ENCODE data around the gene BEX5.
"Not testable (repeated sequence)": the region's sequence is repeated elsewhere in the genome, so short reads cannot be mapped to it uniquely, and the experiment has no call there.

BEX5 gene

DNA sequence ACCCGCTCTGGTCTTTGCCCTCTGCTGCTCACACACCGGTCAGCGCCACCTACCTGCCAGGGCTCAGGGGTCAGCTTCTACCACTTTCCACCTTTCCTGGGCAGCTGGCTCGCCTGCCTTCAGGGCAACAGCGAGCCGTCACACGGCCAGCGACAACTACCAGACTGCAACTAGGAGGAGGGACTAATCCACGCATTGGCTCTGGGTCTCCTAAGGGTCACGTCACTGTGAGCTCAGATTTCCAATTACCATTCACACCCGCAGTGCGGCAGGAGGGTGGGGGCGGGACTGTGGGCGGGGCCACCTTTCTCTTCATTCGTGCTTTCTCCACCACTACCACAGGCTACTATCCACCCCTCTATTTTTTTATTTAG, at the start of gene BEX5:
BEX5 (minus strand) TSS at position 172 of the 374 bp plus-strand sequence. CDS start 1,712 bp downstream, outside the sequence.
- DNase-seq (peak; percentile 37 to 63), ATAC-seq (peak; percentile 97)
- Mint-ChIP-seq H3K9me3 (no peaks in the 10 kb centered on the region), H3K27me3 (peaks cover 7% of the 10 kb centered on the region), H3K27ac (peak within 1 kb of the TSS; percentile 97 to 98), H3K4me3 (peak within 1 kb of the TSS; percentile 99 to 100), H3K4me1 (peaks cover 18% of the 10 kb centered on the region)

DNA sequence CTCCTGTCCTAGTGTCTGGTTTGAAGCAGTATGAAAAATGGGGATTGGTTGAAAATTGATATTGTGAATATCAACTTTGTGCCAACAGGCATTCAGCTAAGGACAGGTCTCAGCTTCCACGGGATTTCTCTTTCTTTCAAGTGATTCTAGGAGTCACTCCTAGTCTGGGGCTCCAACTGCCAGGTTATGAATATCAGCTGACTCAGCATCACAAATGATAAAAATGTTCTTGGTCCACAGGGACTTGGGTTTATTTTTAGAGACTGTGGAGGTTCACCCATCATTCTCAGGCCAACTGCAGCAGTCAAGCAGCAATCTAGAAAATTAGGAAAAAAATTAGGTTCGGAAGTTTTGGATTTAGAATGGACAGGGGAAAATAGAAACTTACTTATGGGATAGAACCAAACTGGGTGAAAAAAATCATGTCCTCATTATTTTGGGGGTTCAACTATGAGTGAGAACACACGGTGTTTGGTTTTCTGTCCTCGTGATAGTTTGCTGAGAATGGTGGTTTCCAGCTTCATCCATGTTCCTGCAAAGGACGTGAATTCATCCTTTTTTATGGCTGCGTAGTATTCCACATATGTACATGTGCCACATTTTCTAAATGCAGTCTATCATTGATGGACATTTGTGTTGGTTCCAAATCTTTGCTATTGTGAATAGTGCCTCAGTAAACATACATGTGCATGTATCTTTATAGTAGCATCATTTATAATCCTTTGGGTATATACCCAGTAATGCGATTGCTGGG, 30.4 kb upstream of the BEX5 start:
- Mint-ChIP-seq H3K4me1 (no peaks in the 10 kb centered on the region), H3K4me3 (no peak overlapping the region), H3K27me3 (no peaks in the 10 kb centered on the region), H3K9me3 (no peaks in the 10 kb centered on the region), H3K27ac (no peak overlapping the region)
- DNase-seq = no peak
- no peak for ATAC-seq

DNA sequence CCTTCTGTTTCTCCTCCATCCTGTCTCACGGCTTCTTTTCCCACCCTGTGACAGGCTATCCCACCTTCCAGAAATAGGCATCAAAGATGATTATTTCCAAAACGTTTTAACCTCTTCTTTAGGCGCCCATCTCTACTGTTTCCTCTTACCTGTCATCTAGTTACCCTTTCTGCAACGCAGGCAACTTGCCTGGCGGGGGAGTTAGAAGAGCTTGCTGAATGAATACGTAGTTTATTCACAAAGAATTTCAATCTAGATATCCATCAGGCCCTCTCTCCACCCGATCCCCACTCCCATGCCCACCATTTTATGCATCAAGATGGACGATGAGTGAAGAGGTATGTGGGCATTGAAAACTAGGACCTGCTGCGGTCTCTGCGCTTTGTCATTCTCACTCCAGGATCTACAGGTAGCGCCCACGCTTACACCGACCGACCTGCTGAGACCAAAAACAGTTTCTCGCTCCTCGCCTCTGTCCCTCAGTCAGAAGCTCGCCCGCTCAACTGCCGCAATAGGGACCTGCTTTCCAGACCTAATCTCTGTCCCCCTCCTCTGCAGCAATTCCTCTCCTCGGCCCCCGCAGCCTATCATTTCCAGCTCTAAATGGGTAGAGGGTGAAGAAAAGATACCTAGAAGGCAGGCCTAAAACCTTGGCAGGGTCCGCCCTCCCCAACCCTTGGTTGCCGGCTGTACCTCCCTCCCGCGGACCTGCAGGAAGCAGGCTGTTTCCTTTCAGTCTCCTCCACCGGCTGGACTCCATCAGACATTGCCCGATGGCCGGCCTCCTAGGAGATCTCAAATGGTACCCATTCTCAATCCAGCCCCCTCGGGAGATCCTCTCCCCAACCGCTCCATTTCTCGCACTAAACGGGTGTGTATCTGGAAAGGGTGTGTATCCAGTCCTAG, 624 bp downstream of the BEX5 start:
- peak; percentile 64 for ATAC-seq
- H3K27ac Mint-ChIP-seq = peak overlapping the region; percentile 97 to 98
- DNase-seq = peak; percentile 17 to 27
- H3K4me3 Mint-ChIP-seq = peak overlapping the region; percentile 99 to 100
- peaks cover 18% of the 10 kb centered on the region for H3K4me1 Mint-ChIP-seq
- H3K27me3 Mint-ChIP-seq = peaks cover 4% of the 10 kb centered on the region
- H3K9me3 Mint-ChIP-seq = no peaks in the 10 kb centered on the region

DNA sequence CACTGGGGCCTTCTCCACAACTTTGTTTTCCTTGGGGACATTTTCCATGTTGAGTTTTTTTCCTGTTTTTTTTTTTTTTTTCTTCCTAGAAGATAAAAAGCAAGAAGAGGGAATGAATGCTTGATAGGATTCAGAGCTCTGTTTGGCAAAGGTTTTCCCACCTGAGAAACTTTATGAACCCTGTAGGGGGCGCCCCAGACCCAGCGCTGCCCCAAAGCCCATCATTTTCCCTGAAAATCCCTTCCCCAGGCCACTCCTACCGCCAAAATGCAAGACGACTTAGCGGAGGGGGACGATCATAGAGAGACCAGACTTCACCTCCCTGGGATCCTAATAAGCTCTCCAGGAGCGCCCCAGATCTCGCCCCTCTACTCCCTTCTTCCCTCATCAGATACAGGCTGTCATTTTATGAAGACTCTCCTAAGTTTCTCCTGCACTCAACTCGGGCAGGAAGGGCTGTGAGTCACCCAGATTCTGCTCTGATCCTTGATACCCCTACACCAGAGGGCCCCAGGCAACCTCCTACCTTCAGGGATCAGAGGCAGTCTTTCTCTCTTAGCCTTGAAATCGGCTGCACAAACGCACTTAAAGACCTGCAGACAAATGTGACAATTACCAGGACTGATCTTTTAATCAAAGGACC, 1.4 kb downstream of the BEX5 start:
- peak; percentile 2 to 7 for DNase-seq

DNA sequence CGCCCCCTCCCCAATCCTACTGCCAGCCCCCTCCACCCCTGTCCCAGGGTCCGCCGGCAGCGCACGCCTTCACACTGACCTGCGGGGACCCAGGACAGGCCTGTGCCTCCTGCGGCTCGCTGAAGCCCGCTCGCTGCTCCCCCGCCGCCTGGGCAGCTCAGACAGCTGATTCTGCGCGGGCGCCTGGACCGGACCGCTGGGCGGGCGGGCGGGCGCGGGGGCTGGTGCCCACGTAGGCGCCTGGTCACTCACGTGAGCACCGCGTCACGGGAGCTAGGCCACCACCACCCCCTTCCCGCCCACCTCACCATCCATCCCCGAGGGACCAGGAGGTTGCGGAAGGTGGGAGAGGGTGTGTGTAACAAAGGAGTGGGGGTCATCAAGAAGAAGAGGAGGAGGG, 13.5 kb downstream of the BEX5 start, which contains the start of gene TCEAL6:
TCEAL6 (minus strand) TSS at position 208 of the 400 bp plus-strand sequence.
- H3K4me1 Mint-ChIP-seq, H3K9me3 Mint-ChIP-seq, H3K27ac Mint-ChIP-seq, ATAC-seq, H3K4me3 Mint-ChIP-seq, DNase-seq: not testable (repeated sequence)
- H3K27me3 Mint-ChIP-seq = peaks cover 29% of the 10 kb centered on the region

More for the DNA sequence above, 1.4 kb downstream of the BEX5 start:
- H3K27ac Mint-ChIP-seq = peak overlapping the region; percentile 35 to 65
- H3K27me3 Mint-ChIP-seq = no peaks in the 10 kb centered on the region
- peak; percentile 17 for ATAC-seq
- no peaks in the 10 kb centered on the region for H3K9me3 Mint-ChIP-seq
- H3K4me1 Mint-ChIP-seq = peaks cover 18% of the 10 kb centered on the region
- peak overlapping the region; percentile 99 to 100 for H3K4me3 Mint-ChIP-seq

DNA sequence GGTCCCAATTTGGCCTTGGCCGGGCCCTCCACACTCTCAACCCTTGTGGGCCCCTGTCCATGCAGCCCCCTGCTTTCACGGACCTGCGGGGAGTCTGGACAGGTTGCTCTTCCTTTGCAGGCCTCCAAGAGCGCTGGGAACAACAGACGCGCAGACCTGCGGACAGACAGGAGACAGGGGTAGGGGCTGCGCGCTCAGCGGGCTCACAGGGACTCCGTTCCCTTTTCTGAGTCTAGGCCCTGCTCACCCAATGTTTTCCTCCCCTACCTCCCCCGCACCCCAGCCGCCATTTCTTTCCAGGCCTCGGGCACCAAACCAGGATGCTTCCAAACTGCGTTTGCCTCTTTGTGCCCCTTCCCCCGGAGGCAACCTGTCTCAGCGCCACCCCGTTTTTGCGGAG, 14.1 kb downstream of the BEX5 start:
- H3K4me1 Mint-ChIP-seq, ATAC-seq, DNase-seq, H3K9me3 Mint-ChIP-seq, H3K4me3 Mint-ChIP-seq, H3K27ac Mint-ChIP-seq: not testable (repeated sequence)
- peaks cover 29% of the 10 kb centered on the region for H3K27me3 Mint-ChIP-seq

DNA sequence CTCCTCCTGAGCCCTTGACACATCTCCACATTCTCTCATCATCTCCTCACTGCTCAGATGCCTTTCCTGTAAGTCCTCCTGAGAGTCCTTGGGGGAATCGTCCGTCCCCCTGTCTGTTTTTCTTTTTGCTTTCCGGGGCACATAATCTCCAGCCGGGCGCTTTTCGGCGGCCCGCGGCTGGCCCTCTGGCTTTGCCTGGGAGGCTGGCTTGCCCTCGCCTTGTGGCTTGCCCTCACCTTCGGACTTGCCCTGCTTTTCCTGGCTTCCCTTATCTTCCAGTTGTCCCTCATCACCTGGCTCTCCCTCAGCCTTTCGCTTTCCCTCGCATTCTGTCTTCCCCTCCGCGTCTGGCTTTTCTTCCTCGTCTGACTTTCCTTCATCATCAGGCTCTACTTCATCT, 14.9 kb downstream of the BEX5 start:
- H3K27ac Mint-ChIP-seq, H3K4me1 Mint-ChIP-seq, H3K4me3 Mint-ChIP-seq, ATAC-seq, DNase-seq, H3K9me3 Mint-ChIP-seq: not testable (repeated sequence)
- peaks cover 29% of the 10 kb centered on the region for H3K27me3 Mint-ChIP-seq

DNA sequence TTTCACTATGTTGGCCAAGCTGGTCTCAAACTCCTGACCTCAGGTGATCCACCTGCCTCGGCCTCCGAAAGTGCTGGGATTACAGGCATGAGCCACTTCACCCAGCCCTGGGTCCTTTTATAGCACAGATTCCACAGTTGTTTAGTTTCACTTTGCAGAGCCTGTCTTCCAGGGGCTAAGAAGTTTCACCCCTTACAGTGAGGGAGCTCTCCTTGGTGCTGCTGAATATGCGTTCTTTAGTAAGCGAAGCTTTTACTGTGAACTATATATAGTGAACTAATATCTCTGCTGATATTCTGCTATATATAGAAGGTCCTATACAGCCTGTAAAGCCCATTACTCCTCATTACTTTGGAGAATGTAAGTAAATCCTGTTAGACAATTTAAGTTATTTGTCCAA, 17.7 kb downstream of the BEX5 start:
- Mint-ChIP-seq H3K27ac (no peak overlapping the region), H3K27me3 (peaks cover 19% of the 10 kb centered on the region), H3K9me3 (no peaks in the 10 kb centered on the region), H3K4me3 (no peak overlapping the region), H3K4me1 (no peaks in the 10 kb centered on the region)
- DNase-seq (no peak), ATAC-seq (no peak)

DNA sequence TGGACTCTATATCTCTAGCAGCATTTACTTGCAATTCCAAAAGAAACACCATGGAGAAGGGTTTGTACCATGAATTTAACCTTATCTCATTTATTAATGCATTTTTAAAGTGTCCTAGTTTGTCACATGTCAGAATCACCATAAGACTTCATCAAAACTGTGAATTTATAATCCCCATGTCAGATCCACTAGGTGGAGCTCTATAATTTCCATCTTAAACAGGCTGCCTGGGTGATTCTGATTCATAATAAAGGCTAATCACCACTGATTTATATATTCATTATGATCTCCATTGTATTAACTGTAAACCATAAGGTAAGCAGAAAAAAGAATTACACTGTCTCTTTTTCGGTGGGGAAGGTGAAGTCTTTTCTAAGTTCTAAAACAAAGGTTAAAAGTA, 26.3 kb downstream of the BEX5 start:
- Mint-ChIP-seq H3K27me3 (peaks cover 22% of the 10 kb centered on the region), H3K4me1 (peaks cover 7% of the 10 kb centered on the region), H3K4me3 (no peak overlapping the region), H3K27ac (no peak overlapping the region), H3K9me3 (no peaks in the 10 kb centered on the region)
- no peak for DNase-seq
- no peak for ATAC-seq

DNA sequence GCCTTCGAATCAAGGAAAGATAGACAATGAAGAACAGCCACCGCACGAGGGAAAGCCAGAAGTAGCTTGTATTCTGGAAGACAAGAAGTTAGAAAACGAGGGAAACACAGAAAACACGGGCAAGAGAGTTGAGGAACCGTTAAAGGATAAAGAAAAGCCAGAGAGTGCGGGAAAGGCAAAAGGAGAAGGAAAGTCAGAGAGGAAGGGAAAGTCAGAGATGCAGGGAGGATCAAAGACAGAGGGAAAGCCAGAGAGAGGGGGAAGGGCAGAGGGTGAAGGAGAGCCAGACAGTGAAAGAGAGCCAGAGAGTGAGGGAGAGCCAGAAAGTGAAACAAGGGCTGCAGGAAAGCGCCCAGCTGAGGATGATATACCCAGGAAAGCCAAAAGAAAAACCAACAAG, 28.9 kb downstream of the BEX5 start:
- Mint-ChIP-seq H3K4me1 (peaks cover 7% of the 10 kb centered on the region), H3K4me3 (no peak overlapping the region), H3K27ac (no peak overlapping the region), H3K9me3 (no peaks in the 10 kb centered on the region), H3K27me3 (peaks cover 34% of the 10 kb centered on the region)
- DNase-seq (no peak), ATAC-seq (no peak)

DNA sequence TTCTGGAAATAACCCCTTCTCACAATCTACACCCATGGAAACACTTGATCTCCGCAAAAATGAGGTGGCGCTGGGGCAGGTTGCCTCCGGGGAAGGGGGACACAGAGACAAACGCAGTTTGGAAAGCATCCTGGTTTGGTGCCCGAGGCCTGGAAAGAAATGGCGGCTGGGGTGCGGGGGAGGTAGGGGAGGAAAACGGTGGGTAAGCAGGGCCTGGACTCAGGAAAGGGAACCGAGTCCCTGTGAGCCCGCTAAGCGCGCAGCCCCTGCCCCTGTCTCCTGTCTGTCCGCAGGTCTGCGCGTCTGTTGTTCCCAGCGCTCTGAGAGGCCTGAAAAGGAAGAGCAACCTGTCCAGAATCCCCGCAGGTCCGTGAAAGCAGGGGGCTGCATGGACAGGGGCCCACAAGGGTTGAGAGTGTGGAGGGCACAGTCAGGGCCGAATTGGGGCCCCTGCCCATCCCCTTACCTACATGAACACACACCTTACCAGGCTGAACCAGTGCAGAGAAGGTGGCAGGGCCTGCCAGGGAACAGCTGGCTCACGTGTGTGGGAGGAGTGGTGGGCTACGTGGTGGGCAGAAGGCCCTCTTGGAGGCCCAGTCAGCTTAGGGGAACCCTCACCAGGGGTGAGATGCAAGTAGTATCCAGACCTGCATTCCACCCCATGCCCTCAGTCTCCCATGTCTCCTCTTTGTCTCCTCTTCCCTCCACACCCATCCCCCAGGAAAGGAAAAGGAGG, 29.5 kb downstream of the BEX5 start:
- Mint-ChIP-seq H3K27me3 (peaks cover 34% of the 10 kb centered on the region), H3K4me3 (peak overlapping the region; percentile 51 to 65), H3K27ac (peak overlapping the region in 1 of 2 donors; percentile 27)
- not testable (repeated sequence) for H3K4me1 Mint-ChIP-seq, H3K9me3 Mint-ChIP-seq, DNase-seq
- ATAC-seq = peak; percentile 37

DNA sequence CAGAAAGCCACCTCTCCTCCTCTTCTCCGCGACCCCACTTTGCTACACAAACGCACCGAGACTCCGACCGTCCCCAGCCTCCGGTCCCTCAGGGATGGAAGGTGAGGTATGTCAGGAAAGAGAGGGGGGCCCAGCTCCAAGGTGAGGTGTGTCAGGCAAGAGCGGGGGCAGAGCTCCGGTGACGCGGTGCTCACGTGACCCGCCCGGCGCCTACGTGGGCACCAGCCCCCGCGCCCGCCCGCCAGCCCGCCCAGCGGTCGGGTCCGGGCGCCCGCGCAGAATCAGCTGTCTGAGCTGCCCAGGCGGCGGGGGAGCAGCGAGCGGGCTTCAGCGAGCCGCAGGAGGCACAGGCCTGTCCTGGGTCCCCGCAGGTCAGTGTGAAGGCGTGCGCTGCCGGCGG, 30.3 kb downstream of the BEX5 start, which contains the start of gene TCEAL2:
TCEAL2 (plus strand) TSS at position 244 of the 400 bp plus-strand sequence. CDS start 1,152 bp downstream, outside the sequence.
- peak; percentile 71 for ATAC-seq
- H3K27ac Mint-ChIP-seq = peak within 1 kb of the TSS; percentile 27 to 37
- not testable (repeated sequence) for H3K9me3 Mint-ChIP-seq, DNase-seq, H3K4me1 Mint-ChIP-seq
- peak within 1 kb of the TSS; percentile 65 to 68 for H3K4me3 Mint-ChIP-seq
- peaks cover 34% of the 10 kb centered on the region for H3K27me3 Mint-ChIP-seq

DNA sequence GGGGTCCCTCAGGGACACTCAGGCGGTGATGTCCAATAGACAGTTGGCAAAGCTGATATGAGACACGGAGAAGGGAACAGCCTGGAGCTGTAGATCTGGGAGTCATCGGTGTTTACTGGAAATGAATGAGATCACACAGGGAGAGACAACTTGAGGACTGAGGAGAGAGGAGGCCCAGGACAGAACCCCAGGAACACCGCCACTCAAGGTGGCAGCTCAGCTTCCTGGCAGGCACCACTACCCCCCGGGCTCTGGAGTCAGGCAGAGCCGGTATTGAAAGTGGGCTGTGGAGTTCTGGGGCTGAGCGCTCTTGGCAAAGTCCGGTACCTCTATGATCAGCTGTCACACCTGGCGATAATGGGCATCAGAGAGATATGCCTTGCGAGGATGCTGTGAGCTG, 30.8 kb downstream of the BEX5 start:
- not testable (repeated sequence) for H3K9me3 Mint-ChIP-seq, DNase-seq, H3K4me1 Mint-ChIP-seq
- H3K4me3 Mint-ChIP-seq = peak overlapping the region; percentile 46 to 68
- ATAC-seq = peak; percentile 20
- H3K27ac Mint-ChIP-seq = peak overlapping the region in 1 of 2 donors; percentile 19
- peaks cover 34% of the 10 kb centered on the region for H3K27me3 Mint-ChIP-seq

DNA sequence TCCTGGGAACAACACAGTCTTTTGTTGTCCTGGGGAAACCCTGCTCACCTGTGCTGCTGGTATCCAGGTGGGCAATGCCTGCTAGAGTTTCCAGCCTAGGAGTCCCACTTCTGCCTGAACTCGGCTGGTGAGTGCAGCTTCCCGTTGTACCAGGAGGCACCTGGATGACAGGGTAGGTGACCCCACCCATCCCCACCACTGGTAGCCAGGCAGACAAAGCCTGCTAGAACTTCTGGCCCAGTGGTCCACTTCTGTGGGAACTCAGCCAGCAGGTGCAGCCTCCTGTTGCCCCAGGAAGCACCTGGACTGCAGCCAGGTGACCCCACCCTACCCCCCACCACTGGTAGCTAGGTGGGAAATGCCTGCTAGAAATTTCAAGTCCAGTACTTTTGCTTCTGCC, 40.0 kb downstream of the BEX5 start:
- Mint-ChIP-seq H3K9me3 (no peaks in the 10 kb centered on the region), H3K27me3 (peaks cover 8% of the 10 kb centered on the region), H3K4me1 (no peaks in the 10 kb centered on the region), H3K27ac (no peak overlapping the region), H3K4me3 (no peak overlapping the region)
- DNase-seq = no peak
- ATAC-seq = no peak

DNA sequence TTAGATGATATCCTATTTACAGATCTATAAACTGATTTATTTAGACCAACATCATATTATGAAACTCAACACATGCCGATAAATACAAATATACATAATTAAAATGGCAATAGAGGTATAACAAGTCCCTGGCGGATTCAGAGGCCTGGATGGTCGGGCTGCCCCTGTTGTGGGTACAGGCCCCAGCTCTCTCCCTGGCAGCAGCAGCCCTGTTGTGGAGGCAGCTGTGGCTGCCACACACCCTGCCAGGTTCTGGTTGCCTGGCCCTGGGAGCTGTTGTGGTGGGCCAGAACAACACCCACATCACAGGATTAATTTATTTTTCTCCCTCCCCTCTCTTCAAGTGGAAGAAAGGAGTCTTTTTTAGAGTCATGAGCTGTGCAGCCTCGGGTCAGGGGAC, 42.4 kb downstream of the BEX5 start:
- DNase-seq (no peak), ATAC-seq (no peak)
- no peak overlapping the region for H3K4me3 Mint-ChIP-seq
- H3K27ac Mint-ChIP-seq = no peak overlapping the region
- H3K9me3 Mint-ChIP-seq = no peaks in the 10 kb centered on the region
- peaks cover 8% of the 10 kb centered on the region for H3K27me3 Mint-ChIP-seq
- no peaks in the 10 kb centered on the region for H3K4me1 Mint-ChIP-seq

Measured in stimulated activated naive CD8-positive, alpha-beta T cell treated with anti-CD3 and anti-CD28 coated beads, Interleukin-15, amount 100 ng/mL, for 72 hours (primary cell).